Stimulated activated CD4-positive, alpha-beta T cell treated with anti-CD3 and anti-CD28 coated beads, Interleukin-15, amount 100 ng/mL, for 1 hour (primary cell): Measurements from ENCODE around the gene GRID1.

Experiments used
- DNase-seq, 2 donors: peaks; one replicate each; pipeline ENCODE4 v3.0.0-alpha.2; 2020; ENCODE audit warnings: low read depth in 1 of 2, low spot score in 1 of 2

GRID1 gene

GRCh38 chr10:85643171-85643844, 723.3 kb downstream of the GRID1 start:
- DNase-seq = no peak

- DNase-seq = no peak
Measured at GRCh38 chr10:85642421-85643170, 724.0 kb downstream of the GRID1 start.

- DNase-seq = no peak
Measured at GRCh38 chr10:85642082-85642420, 724.5 kb downstream of the GRID1 start.

GRCh38 chr10:85641479-85642009, 725.1 kb downstream of the GRID1 start:
- DNase-seq = no peak

- no peak for DNase-seq
Measured at GRCh38 chr10:85638797-85639196, 727.8 kb downstream of the GRID1 start.

- DNase-seq = no peak
Measured at GRCh38 chr10:85635650-85636049, 730.9 kb downstream of the GRID1 start.

GRCh38 chr10:85624511-85624910, 742.1 kb downstream of the GRID1 start:
- no peak for DNase-seq

GRCh38 chr10:85623758-85624157, 742.8 kb downstream of the GRID1 start:
- DNase-seq = no peak

GRCh38 chr10:85623342-85623741, 743.3 kb downstream of the GRID1 start:
- DNase-seq = no peak

GRCh38 chr10:85622425-85622824, 744.2 kb downstream of the GRID1 start:
- DNase-seq = no peak

- no peak for DNase-seq
Measured at GRCh38 chr10:85621562-85621961, 745.0 kb downstream of the GRID1 start.

GRCh38 chr10:85620807-85621206, 745.8 kb downstream of the GRID1 start:
- DNase-seq = no peak

GRCh38 chr10:85619832-85620231, 746.8 kb downstream of the GRID1 start:
- no peak for DNase-seq

- no peak for DNase-seq
Measured at GRCh38 chr10:85618841-85619240, 747.8 kb downstream of the GRID1 start.

GRCh38 chr10:85617751-85618546, 748.6 kb downstream of the GRID1 start:
- DNase-seq = no peak

GRCh38 chr10:85615556-85615955, 751.0 kb downstream of the GRID1 start:
- no peak for DNase-seq

- no peak for DNase-seq
Measured at GRCh38 chr10:85614981-85615380, 751.6 kb downstream of the GRID1 start.

- DNase-seq = no peak
Measured at GRCh38 chr10:85614566-85614965, 752.0 kb downstream of the GRID1 start.

- no peak for DNase-seq
Measured at GRCh38 chr10:85613391-85613790, 753.2 kb downstream of the GRID1 start.

- DNase-seq = no peak
Measured at GRCh38 chr10:85612833-85613232, 753.8 kb downstream of the GRID1 start.

- no peak for DNase-seq
Measured at GRCh38 chr10:85612378-85612775, 754.2 kb downstream of the GRID1 start.
